HepG2 (cell line): ENCODE data around the gene TYMP. TPM values are rescaled to one million over a fixed set of nuclear protein-coding genes. Genes with fewer than 3 reads are reported as not detected.

Experiments
- ATAC-seq: fragments of 200-7000 bp; cut with Tn5 transposase; 3 replicates; pipeline ENCODE4 v1.9.1; 2020; ENCODE audit warnings: mild to moderate bottlenecking, moderate library complexity
- BruUV-seq: library from RNA; stranded (reverse); fragments of 400-500 nt; replicated peaks from 2 replicates; lab custom pipeline; 2021; lab: Mats Ljungman, UMichigan
- CTCF ChIA-PET: fragments of 300-600 bp; formaldehyde crosslinking; extraction: SDS; loops from one replicate; lab custom pipeline; 2021; ENCODE audit warnings: low total read pairs, inconsistent platforms, low intra/inter-chr PET ratio; lab: Yijun Ruan, JAX
- POLR2A ChIA-PET: fragments of 350-600 bp; sonication (Branson Sonifier 250); formaldehyde crosslinking; loops from one replicate; lab custom pipeline; 2020; ENCODE audit warnings: antibody characterized with exemption, inconsistent platforms; lab: Yijun Ruan, JAX
- DNase-seq: peaks from one replicate; pipeline ENCODE4 v3.0.0-alpha.2; 2015; ENCODE audit warnings: low spot score
- FAIRE-seq: peaks from 3 replicates; lab custom pipeline; 2011; peaks lifted over from hg19 to GRCh38; lab: Jason Lieb, UNC
- H2AFZ ChIP-seq: one replicate; pipeline ENCODE4 v1.6.1; 2011; ENCODE audit warnings: low read length, inconsistent platforms
- H3K27ac ChIP-seq: fragments of 300-600 bp; 3 replicates; pipeline ENCODE4 v1.8.0; 2011; ENCODE audit warnings: mixed run types, mild to moderate bottlenecking, mixed read lengths, low read length, inconsistent platforms; ENCODE audit not compliant: insufficient read depth; ENCODE audit errors: extremely low read length
- H3K27me3 ChIP-seq, 2 experiments: fragments of 200-600 bp in 1 of 2; 2 replicates in 1 of 2; 3 replicates in 1 of 2; pipeline versions ENCODE4 v1.6.0 to v1.8.0; 2011; ENCODE audit warnings: low read length in 2 of 2, mild to moderate bottlenecking in 2 of 2, moderate library complexity in 2 of 2, inconsistent platforms in 1 of 2; ENCODE audit not compliant: insufficient read depth in 2 of 2, control insufficient read depth in 1 of 2
- H3K36me3 ChIP-seq, 2 experiments: fragments of 200-600 bp in 1 of 2; replicated peaks in 1 of 2; 2 replicates in 1 of 2; 3 replicates in 1 of 2; pipeline versions ENCODE4 v1.5.1 to v1.8.0; 2011; ENCODE audit warnings: low read length in 2 of 2, inconsistent platforms in 1 of 2; ENCODE audit not compliant: insufficient read depth in 2 of 2, control insufficient read depth in 1 of 2
- H3K4me1 ChIP-seq: 2 replicates; pipeline ENCODE4 v1.5.1; 2012; ENCODE audit warnings: low read length, inconsistent platforms; ENCODE audit not compliant: insufficient read depth
- H3K4me2 ChIP-seq: 2 replicates; pipeline ENCODE4 v1.6.0; 2011; ENCODE audit warnings: low read depth, low read length, inconsistent platforms
- H3K4me3 ChIP-seq, 3 experiments: fragments of 200-600 bp in 1 of 3; sonication (generic), shearing (Covaris generic) in 1 of 3; replicated peaks in 1 of 3; 2 replicates each; pipeline ENCODE4 v1.5.1; 2011 to 2016; ENCODE audit warnings: low read length in 3 of 3, inconsistent platforms in 2 of 3, low read depth in 2 of 3, mild to moderate bottlenecking in 2 of 3, control low read depth in 1 of 3, mixed read lengths in 1 of 3; ENCODE audit not compliant: insufficient read depth in 1 of 3
- H3K79me2 ChIP-seq: one replicate; pipeline ENCODE4 v1.6.1; 2011; ENCODE audit warnings: low read length, inconsistent platforms; ENCODE audit not compliant: insufficient read depth
- H3K9ac ChIP-seq: 2 replicates; pipeline ENCODE4 v1.6.0; 2011; ENCODE audit warnings: mild to moderate bottlenecking, low read depth, low read length, inconsistent platforms; ENCODE audit not compliant: insufficient read depth
- H3K9me3 ChIP-seq: 2 replicates; pipeline ENCODE4 v1.5.1; 2012; ENCODE audit warnings: mild to moderate bottlenecking, low read length
- H4K20me1 ChIP-seq: 2 replicates; pipeline ENCODE4 v1.6.0; 2011; ENCODE audit warnings: inconsistent platforms, mild to moderate bottlenecking, low read length, moderate library complexity; ENCODE audit not compliant: insufficient read depth
- ATF6 ChIP-seq: sonication (generic); formaldehyde crosslinking; conservative IDR thresholded peaks from 2 replicates; pipeline ENCODE4 v1.4.0; 2020; ENCODE audit warnings: missing genetic modification reagents
- DRAP1 ChIP-seq: IDR thresholded peaks from 2 replicates; pipeline ENCODE4 v1.6.1; 2016; ENCODE audit warnings: missing genetic modification reagents, missing compliant biosample characterization
- MIXL1 ChIP-seq: IDR thresholded peaks from 2 replicates; pipeline ENCODE4 v1.6.1; 2016
- NKX3-1 ChIP-seq: sonication (generic); formaldehyde crosslinking; IDR thresholded peaks from 2 replicates; pipeline ENCODE4 v1.5.0; 2020; ENCODE audit warnings: missing genetic modification reagents
- PBX2 ChIP-seq: IDR thresholded peaks from 2 replicates; pipeline ENCODE4 v1.6.1; 2016; ENCODE audit warnings: control low read depth
- WIZ ChIP-seq: sonication (generic); formaldehyde crosslinking; IDR thresholded peaks from 2 replicates; pipeline ENCODE4 v1.5.1; 2020; ENCODE audit warnings: mild to moderate bottlenecking, missing genetic modification reagents
- ZHX1 ChIP-seq: sonication (generic); formaldehyde crosslinking; IDR thresholded peaks from 2 replicates; pipeline ENCODE4 v1.8.1; 2022; ENCODE audit warnings: low read depth, mild to moderate bottlenecking, missing genetic modification reagents
- ZNF143 ChIP-seq: sonication (generic); formaldehyde crosslinking; IDR thresholded peaks from 2 replicates; pipeline ENCODE4 v1.4.0; 2020; ENCODE audit warnings: missing genetic modification reagents
- ZNF333 ChIP-seq: sonication (generic); formaldehyde crosslinking; IDR thresholded peaks from 2 replicates; pipeline ENCODE4 v1.4.0; 2020; ENCODE audit warnings: mild to moderate bottlenecking, missing genetic modification reagents, borderline replicate concordance
- ZNF512 ChIP-seq: sonication (generic); formaldehyde crosslinking; IDR thresholded peaks from 2 replicates; pipeline ENCODE4 v1.4.0; 2020; ENCODE audit warnings: mild to moderate bottlenecking, missing genetic modification reagents
- ZNF781 ChIP-seq: sonication (generic); formaldehyde crosslinking; IDR thresholded peaks from 2 replicates; pipeline ENCODE4 v1.5.1; 2020; ENCODE audit warnings: borderline replicate concordance, mild to moderate bottlenecking, missing genetic modification reagents; ENCODE audit errors: not compliant biosample characterization
- ZNF879 ChIP-seq: sonication (generic); formaldehyde crosslinking; IDR thresholded peaks from 2 replicates; pipeline ENCODE4 v1.8.1; 2023; ENCODE audit warnings: missing genetic modification reagents
- WGBS: methylation state at CpG from one replicate; pipeline ENCODE4 v1.1.6; 2017; ENCODE audit warnings: low lambda C conversion rate; 5-methylcytosine and 5-hydroxymethylcytosine counted together
- in situ Hi-C: cut with HindIII; loops from 2 replicates; pipeline ENCODE4 v1.10.0; 2017; ENCODE audit warnings: low pct_unique_long_range_greater_than_20kb; ENCODE audit not compliant: extremely low pct_ligation_motif_present
- intact Hi-C: fragments of 100-400 bp; cut with micrococcal nuclease; formaldehyde crosslinking; loops from one replicate; pipeline ENCODE4 v1.10.0; 2022; ENCODE audit not compliant: unreplicated experiment
- polyA plus RNA-seq, 8 experiments: library from polyadenylated mRNA; depleted of rRNA in 3 of 8; stranded (reverse) in 7 of 8; unstranded in 1 of 8; fragments of >200 nt; fragmentation: Illumina TruSeq in 4 of 8; extraction: Trizol in 4 of 8; gene quantifications; 2 replicates each; pipeline versions ENCODE4 v1.2.1 to v1.2.3, GENCODE V29; 2011 to 2016; ENCODE audit warnings: low read depth in 4 of 8, missing spikeins in 1 of 8, mixed read lengths in 1 of 8; ENCODE audit not compliant: insufficient read depth in 1 of 8
- total RNA-seq, 5 experiments: library from RNA; depleted of rRNA; stranded (reverse); fragments of >200 nt; fragmentation: Illumina TruSeq; extraction: Trizol; gene quantifications; 2 replicates each; pipeline ENCODE4 v1.2.3, GENCODE V29; 2016; ENCODE audit warnings: low read depth in 1 of 5

Gene TYMP
- total and polyA plus RNA-seq, 2 of the 13 experiments (the other 11 are each of a cell fraction or from before 2014, with no cell fraction given): 3.9 to 4.3 TPM

GRCh38 chr22:50517495-50518260, 12.1 kb downstream of the TYMP start:
- no peak for FAIRE-seq
- Histone ChIP-seq H3K4me1 (no peaks in the 10 kb centered on the region), H3K4me3 (no peak overlapping the region), H3K27ac (no peak overlapping the region), H3K36me3 (peaks cover 20 to 54% of the 10 kb centered on the region in 2 experiments), H3K9ac (no peak overlapping the region), H3K4me2 (no peak overlapping the region), H3K9me3 (no peaks in the 10 kb centered on the region), H3K79me2 (peaks cover 24% of the 10 kb centered on the region), H4K20me1 (no peaks in the 10 kb centered on the region), H3K27me3 (no peaks in the 10 kb centered on the region), H2AFZ (no peak overlapping the region)
- POLR2A ChIA-PET: interaction anchor here (1.5 kb wide), 1 partner anchor 8 kb away, joined by 6 read pairs; the partner anchor contains the start of gene SCO2
- in situ Hi-C loops: no loop called here
- CTCF ChIA-PET: no interaction called here
- intact Hi-C loops: no loop called here
- no peak for DNase-seq
- WGBS: 97% methylated on average over 14 of the region's 20 CpGs
- ATAC-seq: no peak
- BruUV-seq: no TSS peak
- no peak for TF ChIP-seq WIZ (CRISPR knock-in tag)
- no peak for TF ChIP-seq ZNF143 (CRISPR knock-in tag)
- TF ChIP-seq ZNF781 (CRISPR knock-in tag): no peak
- no peak for TF ChIP-seq ZNF512
- no peak for TF ChIP-seq ZHX1 (CRISPR knock-in tag)
- TF ChIP-seq ATF6 (CRISPR knock-in tag): no peak
- TF ChIP-seq DRAP1 (CRISPR knock-in tag): no peak
- TF ChIP-seq PBX2 (CRISPR knock-in tag): no peak
- no peak for TF ChIP-seq ZNF879 (CRISPR knock-in tag)
- TF ChIP-seq MIXL1: no peak
- no peak for TF ChIP-seq NKX3-1 (CRISPR knock-in tag)
- no peak for TF ChIP-seq ZNF333
